Measurements from ENCODE around the gene PELI2. TPM values are rescaled to one million over a fixed set of nuclear protein-coding genes. Genes with fewer than 3 reads are reported as not detected.

PELI2 gene
- total RNA-seq, 1 experiment from 2014 or later, result 10.0 TPM

- ChIA-PET POLR2A (ENCODE audit: unreplicated experiment) (no interaction called here), CTCF (no interaction called here)
- H2AFZ ChIP-seq, result no peak overlapping the region
- no peaks in the 10 kb centered on the region for H3F3A ChIP-seq (ENCODE audit: insufficient read depth, low read depth)
- BruUV-seq (replicated peaks), result no TSS peak
- H3K36me3 ChIP-seq (ENCODE audit: low read depth), result no peaks in the 10 kb centered on the region
- H3K79me2 ChIP-seq (ENCODE audit: low read depth), result no peaks in the 10 kb centered on the region
- no peaks in the 10 kb centered on the region for H4K20me1 ChIP-seq (ENCODE audit: insufficient read depth)
- intact Hi-C loops (cut with micrococcal nuclease; ENCODE audit: unreplicated experiment), result no loop called here
- no peak overlapping the region for H3K4me2 ChIP-seq
- H3K4me3 ChIP-seq, result no peak overlapping the region
- no peaks in the 10 kb centered on the region for H3K27me3 ChIP-seq (ENCODE audit: insufficient read depth, low read depth)
- no peak for TF ChIP-seq EZH2 (IDR thresholded peaks at IDR 0.05; ENCODE audit: low read depth)
- TF ChIP-seq, protein P1, sequence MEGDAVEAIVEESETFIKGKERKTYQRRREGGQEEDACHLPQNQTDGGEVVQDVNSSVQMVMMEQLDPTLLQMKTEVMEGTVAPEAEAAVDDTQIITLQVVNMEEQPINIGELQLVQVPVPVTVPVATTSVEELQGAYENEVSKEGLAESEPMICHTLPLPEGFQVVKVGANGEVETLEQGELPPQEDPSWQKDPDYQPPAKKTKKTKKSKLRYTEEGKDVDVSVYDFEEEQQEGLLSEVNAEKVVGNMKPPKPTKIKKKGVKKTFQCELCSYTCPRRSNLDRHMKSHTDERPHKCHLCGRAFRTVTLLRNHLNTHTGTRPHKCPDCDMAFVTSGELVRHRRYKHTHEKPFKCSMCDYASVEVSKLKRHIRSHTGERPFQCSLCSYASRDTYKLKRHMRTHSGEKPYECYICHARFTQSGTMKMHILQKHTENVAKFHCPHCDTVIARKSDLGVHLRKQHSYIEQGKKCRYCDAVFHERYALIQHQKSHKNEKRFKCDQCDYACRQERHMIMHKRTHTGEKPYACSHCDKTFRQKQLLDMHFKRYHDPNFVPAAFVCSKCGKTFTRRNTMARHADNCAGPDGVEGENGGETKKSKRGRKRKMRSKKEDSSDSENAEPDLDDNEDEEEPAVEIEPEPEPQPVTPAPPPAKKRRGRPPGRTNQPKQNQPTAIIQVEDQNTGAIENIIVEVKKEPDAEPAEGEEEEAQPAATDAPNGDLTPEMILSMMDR (conservative IDR thresholded peaks at IDR 0.05), result no peak
- peaks cover 10% of the 10 kb centered on the region for H3K4me1 ChIP-seq (replicated peaks; ENCODE audit: insufficient read depth)
- no peak for DNase-seq
- H3K9me3 ChIP-seq (ENCODE audit: insufficient read depth, low read depth), result peaks cover 14% of the 10 kb centered on the region
- H3K27ac ChIP-seq, result no peak overlapping the region
- no peaks in the 10 kb centered on the region for H3K9me2 ChIP-seq (ENCODE audit: insufficient read depth)
Observed at GRCh38 chr14:56338674-56339073, 220.5 kb downstream of the PELI2 start.

- H3F3A ChIP-seq (ENCODE audit: insufficient read depth, low read depth), result no peaks in the 10 kb centered on the region
- BruUV-seq (replicated peaks), result no TSS peak
- no peaks in the 10 kb centered on the region for H4K20me1 ChIP-seq (ENCODE audit: insufficient read depth)
- no peak overlapping the region for H3K4me3 ChIP-seq
- intact Hi-C loops (cut with micrococcal nuclease; ENCODE audit: unreplicated experiment), result loop anchor here (1.0 to 10.0 kb wide), 7 partner anchors 95 to 902 kb away; partner anchors contain the start of gene PELI2
- peak overlapping the region; percentile 42; the same call in 1 of the 2 replicates for H3K4me2 ChIP-seq
- CTCF ChIA-PET, result interaction anchor here (0.6 to 1.0 kb wide), 6 partner anchors 10 to 902 kb away, joined by 3 to 4 read pairs (median 3); no protein-coding TSS in a partner anchor
- TF ChIP-seq, protein P1 (conservative IDR thresholded peaks at IDR 0.05), result peak; percentile 81
- no peak for TF ChIP-seq EZH2 (IDR thresholded peaks at IDR 0.05; ENCODE audit: low read depth)
- peak overlapping the region; percentile 33; the same call in 1 of the 2 replicates for H3K27ac ChIP-seq
- H3K4me1 ChIP-seq (replicated peaks; ENCODE audit: insufficient read depth), result peaks cover 7% of the 10 kb centered on the region
- no peaks in the 10 kb centered on the region for H3K9me2 ChIP-seq (ENCODE audit: insufficient read depth)
- H3K79me2 ChIP-seq (ENCODE audit: low read depth), result no peaks in the 10 kb centered on the region
- H3K36me3 ChIP-seq (ENCODE audit: low read depth), result no peaks in the 10 kb centered on the region
- H3K9me3 ChIP-seq (ENCODE audit: insufficient read depth, low read depth), result 0 out of 2 replicates have a peak, but pooled peaks cover 5% of the 10 kb centered on the region
- POLR2A ChIA-PET (ENCODE audit: unreplicated experiment), result interaction anchor here (0.5 to 0.6 kb wide), 2 partner anchors 75 to 893 kb away, joined by 3 to 5 read pairs; no protein-coding TSS in a partner anchor
- no peak overlapping the region for H2AFZ ChIP-seq
- DNase-seq, result peak; percentile 68 to 78
- H3K27me3 ChIP-seq (ENCODE audit: insufficient read depth, low read depth), result no peaks in the 10 kb centered on the region
Observed at GRCh38 chr14:56339855-56340701, 221.9 kb downstream of the PELI2 start.

DNA sequence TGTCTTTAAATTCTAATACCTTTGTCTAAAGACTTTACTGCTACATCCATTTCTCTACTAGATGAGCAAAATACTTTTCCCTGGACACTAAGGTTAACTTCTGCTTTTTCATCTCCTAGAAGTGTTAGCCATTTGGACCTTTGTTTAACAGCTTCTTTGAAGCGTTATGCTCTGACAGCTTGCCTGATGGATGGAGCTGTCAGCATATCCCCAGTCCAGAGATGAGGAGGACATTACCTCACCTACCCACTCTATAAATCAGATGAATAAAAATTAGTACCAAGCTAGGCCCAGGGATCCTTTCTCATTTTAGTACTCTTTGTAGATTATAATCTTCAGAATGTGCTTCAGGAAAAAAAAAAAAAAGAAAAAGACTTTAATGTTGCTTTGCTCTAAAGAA lies 222.7 kb downstream of the PELI2 start:
- Histone ChIP-seq H3K4me1 (replicated peaks; ENCODE audit: insufficient read depth) (peaks cover 7% of the 10 kb centered on the region), H3K4me2 (no peak overlapping the region), H3K4me3 (no peak overlapping the region), H2AFZ (no peak overlapping the region), H3F3A (ENCODE audit: insufficient read depth, low read depth) (no peaks in the 10 kb centered on the region), H3K9me3 (ENCODE audit: insufficient read depth, low read depth) (no peaks in the 10 kb centered on the region), H3K9me2 (ENCODE audit: insufficient read depth) (no peaks in the 10 kb centered on the region), H4K20me1 (ENCODE audit: insufficient read depth) (no peaks in the 10 kb centered on the region), H3K79me2 (ENCODE audit: low read depth) (no peaks in the 10 kb centered on the region), H3K36me3 (ENCODE audit: low read depth) (no peaks in the 10 kb centered on the region), H3K27me3 (ENCODE audit: insufficient read depth, low read depth) (no peaks in the 10 kb centered on the region), H3K27ac (no peak overlapping the region)
- intact Hi-C loops (cut with micrococcal nuclease; ENCODE audit: unreplicated experiment), result loop anchor here (1.0 to 10.0 kb wide), 7 partner anchors 96 to 903 kb away; partner anchors contain the start of gene PELI2
- no peak for DNase-seq
- POLR2A ChIA-PET (ENCODE audit: unreplicated experiment), result no interaction called here
- TF ChIP-seq, protein P1 (conservative IDR thresholded peaks at IDR 0.05), result no peak
- no peak for TF ChIP-seq EZH2 (IDR thresholded peaks at IDR 0.05; ENCODE audit: low read depth)
- CTCF ChIA-PET, result interaction anchor here (0.6 kb wide), 1 partner anchor 181 kb away, joined by 4 read pairs; no protein-coding TSS in a partner anchor
- BruUV-seq (replicated peaks), result no TSS peak

Data from PC-9 (cell line).